ENCODE data around the gene IL25.

DNA sequence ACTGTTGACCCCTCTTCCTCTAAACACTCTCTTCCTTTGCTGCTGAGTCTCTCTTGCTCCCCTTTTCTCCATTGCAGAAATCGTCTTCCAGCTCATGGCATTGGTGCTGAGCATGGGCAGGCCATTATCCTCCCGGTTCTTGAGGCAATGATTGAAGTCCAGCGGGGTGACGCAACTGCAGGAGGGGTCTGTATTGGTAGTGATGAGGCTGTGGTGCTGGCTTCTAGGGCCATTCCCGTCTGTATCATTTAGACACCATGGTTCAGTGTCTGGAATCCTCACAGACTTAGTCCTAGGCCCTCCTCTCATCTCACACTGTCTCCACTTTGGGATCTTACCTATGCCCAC, 19.2 kb upstream of the IL25 start:
- TF ChIP-seq, protein P1, sequence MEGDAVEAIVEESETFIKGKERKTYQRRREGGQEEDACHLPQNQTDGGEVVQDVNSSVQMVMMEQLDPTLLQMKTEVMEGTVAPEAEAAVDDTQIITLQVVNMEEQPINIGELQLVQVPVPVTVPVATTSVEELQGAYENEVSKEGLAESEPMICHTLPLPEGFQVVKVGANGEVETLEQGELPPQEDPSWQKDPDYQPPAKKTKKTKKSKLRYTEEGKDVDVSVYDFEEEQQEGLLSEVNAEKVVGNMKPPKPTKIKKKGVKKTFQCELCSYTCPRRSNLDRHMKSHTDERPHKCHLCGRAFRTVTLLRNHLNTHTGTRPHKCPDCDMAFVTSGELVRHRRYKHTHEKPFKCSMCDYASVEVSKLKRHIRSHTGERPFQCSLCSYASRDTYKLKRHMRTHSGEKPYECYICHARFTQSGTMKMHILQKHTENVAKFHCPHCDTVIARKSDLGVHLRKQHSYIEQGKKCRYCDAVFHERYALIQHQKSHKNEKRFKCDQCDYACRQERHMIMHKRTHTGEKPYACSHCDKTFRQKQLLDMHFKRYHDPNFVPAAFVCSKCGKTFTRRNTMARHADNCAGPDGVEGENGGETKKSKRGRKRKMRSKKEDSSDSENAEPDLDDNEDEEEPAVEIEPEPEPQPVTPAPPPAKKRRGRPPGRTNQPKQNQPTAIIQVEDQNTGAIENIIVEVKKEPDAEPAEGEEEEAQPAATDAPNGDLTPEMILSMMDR (IDR thresholded peaks at IDR 0.05): no peak
- no peak for TF ChIP-seq POLR2AphosphoS5 (IDR thresholded peaks at IDR 0.05)
- TF ChIP-seq POLR2A (IDR thresholded peaks at IDR 0.05): no peak
- TF ChIP-seq EP300 (IDR thresholded peaks at IDR 0.05): no peak

All from suprapubic skin (tissue), 4 donors.